PC-9 (cell line): ENCODE data around the gene MSANTD1.

ENCODE experiments used
- CTCF ChIP-seq: fragments of 200-600 bp; sonication (generic); conservative IDR thresholded peaks from 2 replicates; pipeline ENCODE4 v1.6.1; 2017; ENCODE audit warnings: mixed run types, antibody characterized with exemption, mild to moderate bottlenecking, moderate library complexity
- EZH2 ChIP-seq: fragments of 200-600 bp; sonication (generic); IDR thresholded peaks from 2 replicates; pipeline ENCODE4 v1.8.0; 2017; ENCODE audit warnings: antibody characterized with exemption, low read depth

GRCh38 chr4:3301450-3302172 lies 52.7 kb downstream of the MSANTD1 start:
- TF ChIP-seq CTCF (no peak), EZH2 (no peak)
